BJ (cell line): ENCODE data around the gene TMEM200A. TPM values are rescaled to one million over a fixed set of nuclear protein-coding genes. Genes with fewer than 3 reads are reported as not detected.
A peak's percentile ranks its signal among the peaks of the same experiment; 100 is the strongest.

Experiments used
- CTCF ChIA-PET: fragments of 350-600 bp; formaldehyde crosslinking; extraction: SDS; loops from one replicate; lab custom pipeline; 2021; ENCODE audit warnings: antibody characterized with exemption, inconsistent platforms; lab: Yijun Ruan, JAX
- POLR2A ChIA-PET: fragments of 300-600 bp; sonication (Branson Sonifier 250); formaldehyde crosslinking; extraction: SDS; loops from one replicate; lab custom pipeline; 2021; ENCODE audit warnings: antibody characterized with exemption; lab: Charles Lee
- DNase-seq: peaks from one replicate; pipeline ENCODE4 v3.0.0-alpha.2; 2011; ENCODE audit warnings: low read depth
- H3K27me3 ChIP-seq: 2 replicates; pipeline ENCODE4 v1.6.0; 2011; ENCODE audit warnings: low read length; ENCODE audit not compliant: control insufficient read depth, insufficient read depth
- H3K36me3 ChIP-seq: 2 replicates; pipeline ENCODE4 v1.5.1; 2011; ENCODE audit warnings: low read length; ENCODE audit not compliant: control insufficient read depth, insufficient read depth
- H3K4me3 ChIP-seq: 2 replicates; pipeline ENCODE4 v1.5.1; 2011; ENCODE audit warnings: low read depth, mild to moderate bottlenecking, control low read depth, low read length
- CTCF ChIP-seq: IDR thresholded peaks from 2 replicates; pipeline ENCODE4 v1.5.1; 2011; ENCODE audit warnings: low read depth, mild to moderate bottlenecking, control low read depth, inconsistent platforms, low read length, moderate library complexity; ENCODE audit not compliant: insufficient read depth
- polyA plus RNA-seq: library from polyadenylated mRNA; depleted of rRNA; stranded (reverse); fragments of >200 nt; gene quantifications from 2 replicates; pipeline ENCODE4 v1.2.3, GENCODE V29; 2011

The TMEM200A gene
- polyA plus RNA-seq, 1 experiment: 6.0 TPM

- TF ChIP-seq CTCF: no peak
- ChIA-PET CTCF (interaction anchor here (1.1 kb wide), 1 partner anchor 95 kb away, joined by 5 read pairs; no protein-coding TSS in a partner anchor), POLR2A (no interaction called here)
- no peak for DNase-seq
- Histone ChIP-seq H3K36me3 (no peaks in the 10 kb centered on the region), H3K27me3 (no peaks in the 10 kb centered on the region), H3K4me3 (no peak overlapping the region)
These were observed 6.1 kb upstream of the TMEM200A start for GRCh38 chr6:130359736-130360135.

GRCh38 chr6:130362128-130362527 lies 3.7 kb upstream of the TMEM200A start:
- Histone ChIP-seq H3K36me3 (no peaks in the 10 kb centered on the region), H3K27me3 (no peaks in the 10 kb centered on the region), H3K4me3 (no peak overlapping the region)
- no peak for TF ChIP-seq CTCF
- ChIA-PET CTCF (no interaction called here), POLR2A (no interaction called here)
- DNase-seq: no peak

- POLR2A ChIA-PET: no interaction called here
- CTCF ChIA-PET: interaction anchor here (0.6 to 1.3 kb wide), 2 partner anchors 332 to 1915 kb away, joined by 3 read pairs; no protein-coding TSS in a partner anchor
These were observed 1.5 kb upstream of the TMEM200A start for GRCh38 chr6:130364224-130364780.

GRCh38 chr6:130366107-130367005 lies 539 bp downstream of the TMEM200A start:
- H3K27me3 ChIP-seq: no peaks in the 10 kb centered on the region
- no peak for DNase-seq
- ChIA-PET CTCF (interaction anchor here (0.6 to 1.8 kb wide), 19 partner anchors 10 to 393 kb away, joined by 3 to 13 read pairs (median 4); no protein-coding TSS in a partner anchor), POLR2A (no interaction called here)
- H3K36me3 ChIP-seq: no peaks in the 10 kb centered on the region
- peak; percentile 40 for TF ChIP-seq CTCF
- peak overlapping the region; percentile 81 for H3K4me3 ChIP-seq

More at GRCh38 chr6:130364224-130364780, 1.5 kb upstream of the TMEM200A start:
- Histone ChIP-seq H3K27me3 (no peaks in the 10 kb centered on the region), H3K36me3 (no peaks in the 10 kb centered on the region), H3K4me3 (no peak overlapping the region)
- no peak for DNase-seq
- no peak for TF ChIP-seq CTCF

GRCh38 chr6:130367767-130368166 lies 1.9 kb downstream of the TMEM200A start:
- Histone ChIP-seq H3K4me3 (no peak overlapping the region), H3K27me3 (no peaks in the 10 kb centered on the region), H3K36me3 (no peaks in the 10 kb centered on the region)
- no peak for DNase-seq
- CTCF ChIA-PET: interaction anchor here (0.8 to 1.2 kb wide), 3 partner anchors 9 to 326 kb away, joined by 3 read pairs; no protein-coding TSS in a partner anchor
- TF ChIP-seq CTCF: no peak
- POLR2A ChIA-PET: no interaction called here
